ENCODE data around the gene NUP50. TPM values are rescaled to one million over a fixed set of nuclear protein-coding genes. Genes with fewer than 3 reads are reported as not detected.

NUP50 gene
- polyA plus RNA-seq, 4 donors = 45.0 to 61.4 (median 53.4) TPM

GRCh38 chr22:45225732-45226502 is 62.2 kb downstream of the NUP50 start:
- no peak for DNase-seq (ENCODE audit: low read depth in 4 of 4, low spot score in 2 of 4)

- no peak for DNase-seq (ENCODE audit: low read depth in 4 of 4, low spot score in 2 of 4)
Observed at GRCh38 chr22:45226503-45227186, 62.9 kb downstream of the NUP50 start.

- DNase-seq (ENCODE audit: low read depth in 4 of 4, low spot score in 2 of 4) = no peak
Observed at GRCh38 chr22:45227645-45228400, 64.1 kb downstream of the NUP50 start.

DNA sequence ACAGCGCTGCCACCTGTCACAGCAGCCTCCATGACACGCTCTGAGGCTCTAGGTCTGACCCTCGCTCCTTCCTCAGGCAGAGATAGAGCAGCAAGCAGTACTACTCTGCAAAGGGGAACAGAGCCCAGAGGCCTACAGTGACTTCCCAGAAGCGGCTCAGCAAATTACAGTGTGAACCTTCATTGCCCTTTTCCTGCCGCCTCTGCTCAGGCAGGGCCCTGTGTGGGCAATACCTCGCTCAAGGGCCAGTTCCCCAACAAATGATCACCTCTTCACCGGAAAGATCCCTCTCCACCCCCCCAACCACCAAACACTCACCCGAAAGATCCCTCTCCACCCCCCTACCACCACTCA is 64.7 kb downstream of the NUP50 start:
- DNase-seq (ENCODE audit: low read depth in 4 of 4, low spot score in 2 of 4) = no peak

- DNase-seq (ENCODE audit: low read depth in 4 of 4, low spot score in 2 of 4) = no peak
Observed at GRCh38 chr22:45229181-45229580, 65.5 kb downstream of the NUP50 start.

DNA sequence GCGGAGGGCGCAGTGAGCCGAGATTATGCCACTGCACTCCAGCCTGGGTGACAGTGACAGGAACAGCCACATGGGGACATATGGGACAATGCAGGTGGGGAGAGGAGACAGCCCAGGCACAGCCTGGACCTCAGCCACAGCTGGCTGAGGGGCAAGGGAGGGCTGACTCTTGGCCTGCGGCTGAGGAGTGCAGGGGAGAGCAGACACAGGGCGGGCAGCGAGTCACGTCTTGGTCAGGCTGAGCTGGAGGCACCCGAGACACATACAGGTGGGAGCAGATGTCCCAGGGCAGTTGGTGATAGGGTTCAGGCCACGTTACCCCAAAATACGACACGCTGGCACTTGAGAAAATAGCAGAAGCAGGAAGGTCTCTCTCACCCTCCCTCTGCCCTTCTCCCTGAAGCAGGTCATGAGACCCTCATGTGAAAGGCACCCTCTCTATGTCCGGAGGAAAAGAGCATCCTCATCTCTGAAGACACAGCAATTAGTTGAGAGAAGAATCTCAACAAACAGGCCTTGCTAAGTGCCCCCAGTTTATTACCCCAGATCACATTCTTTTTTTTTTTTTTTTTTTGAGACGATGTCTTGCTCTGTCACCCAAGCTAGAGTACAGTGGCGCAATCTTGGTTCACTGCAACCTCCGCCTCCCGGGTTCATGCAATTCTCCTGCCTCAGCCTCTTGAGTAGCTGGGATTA is 66.4 kb downstream of the NUP50 start:
- DNase-seq (ENCODE audit: low read depth in 4 of 4, low spot score in 2 of 4) = no peak

GRCh38 chr22:45231293-45231692 is 67.6 kb downstream of the NUP50 start:
- no peak for DNase-seq (ENCODE audit: low read depth in 4 of 4, low spot score in 2 of 4)

- no peak for DNase-seq (ENCODE audit: low read depth in 4 of 4, low spot score in 2 of 4)
Observed at GRCh38 chr22:45233386-45233785, 69.7 kb downstream of the NUP50 start.

GRCh38 chr22:45233827-45234226 is 70.1 kb downstream of the NUP50 start:
- DNase-seq (ENCODE audit: low read depth in 4 of 4, low spot score in 2 of 4) = no peak

DNA sequence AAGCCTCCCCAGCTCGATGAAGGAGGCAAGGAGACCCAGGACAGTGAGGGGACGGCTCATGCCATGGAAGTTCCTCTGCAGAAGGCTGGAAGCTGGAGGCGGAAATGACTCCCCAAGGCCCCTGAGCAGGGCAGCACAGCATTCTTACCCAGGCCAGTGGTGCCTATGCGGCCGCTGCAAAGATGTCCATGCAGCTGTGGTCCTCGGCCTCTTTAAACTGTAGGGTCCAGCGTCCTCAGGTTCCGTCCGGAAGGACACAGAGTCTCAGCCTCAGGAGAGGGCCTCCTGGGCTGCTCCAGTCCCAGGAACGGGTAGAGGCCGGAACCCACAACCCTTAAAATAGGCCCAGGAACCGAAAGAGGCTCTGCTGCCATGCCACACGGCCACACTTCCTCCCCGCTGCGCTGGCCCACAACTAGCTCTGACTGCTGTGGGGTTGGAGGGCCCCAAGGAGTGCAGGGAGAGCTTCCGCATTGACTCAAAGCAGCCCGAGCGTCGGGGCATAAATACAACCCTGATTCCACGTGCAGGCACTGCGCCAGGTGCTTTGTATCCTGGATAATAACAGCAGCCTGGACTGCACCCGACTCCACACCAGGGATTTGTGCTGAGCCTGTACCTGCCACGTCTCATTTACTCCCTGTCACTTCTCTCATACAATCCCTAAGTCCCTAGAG is 71.5 kb downstream of the NUP50 start:
- no peak for DNase-seq (ENCODE audit: low read depth in 4 of 4, low spot score in 2 of 4)

- no peak for DNase-seq (ENCODE audit: low read depth in 4 of 4, low spot score in 2 of 4)
Observed at GRCh38 chr22:45235851-45236342, 72.2 kb downstream of the NUP50 start.

DNA sequence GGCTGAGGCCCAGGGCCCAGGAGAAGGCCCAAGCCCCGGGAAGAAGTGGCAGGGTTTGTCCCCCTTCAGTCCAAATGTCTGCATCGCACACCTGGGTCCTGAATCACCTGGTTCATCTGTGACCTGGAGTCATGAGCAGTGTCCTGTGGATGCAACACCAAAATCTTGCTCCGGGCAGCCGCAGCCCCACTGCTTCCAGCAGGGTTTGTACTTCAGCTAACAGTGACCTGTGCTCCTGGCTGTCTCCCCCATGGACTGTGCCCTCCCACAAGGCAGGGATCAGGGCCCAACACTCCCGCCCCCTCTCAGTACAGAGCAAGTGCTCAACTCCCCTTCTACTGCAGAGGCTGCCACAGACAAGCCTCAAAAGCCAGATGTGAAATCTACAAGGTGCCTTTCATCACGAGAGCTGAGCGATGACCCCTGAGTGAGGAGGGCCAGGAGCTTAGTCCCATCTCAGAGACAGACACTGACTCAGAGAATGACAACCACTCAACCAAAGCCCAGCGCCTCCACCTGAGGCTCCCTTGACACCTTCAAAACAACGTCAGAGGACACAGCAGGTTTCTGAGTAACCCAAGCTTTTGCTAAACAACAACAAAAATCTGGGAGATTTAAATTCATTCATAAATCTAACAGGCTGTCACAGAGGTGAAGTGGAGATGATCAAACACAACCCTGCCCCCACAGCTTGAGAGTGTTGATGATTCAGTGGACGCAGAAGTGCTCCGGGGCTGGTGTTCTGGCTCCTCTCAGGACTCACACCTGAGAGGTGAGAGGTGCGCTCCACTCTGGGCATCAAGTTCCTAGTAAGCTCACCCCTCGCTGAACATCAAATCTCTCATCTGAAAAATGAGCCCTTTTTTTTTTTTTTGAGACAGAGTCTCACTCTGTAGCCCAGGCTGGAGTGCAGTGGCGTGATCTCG is 73.6 kb downstream of the NUP50 start:
- no peak for DNase-seq (ENCODE audit: low read depth in 4 of 4, low spot score in 2 of 4)

Other genes with a start within 250 kb of the NUP50 start
- 1 to 10 TPM; 3.6 to 8.9 (median 6.2) TPM for gene PHF21B, start 153.9 kb upstream of the NUP50 start, polyA plus RNA-seq (ENCODE audit: insufficient read length in 4 of 4)
- gene KIAA0930, start 77.0 kb downstream of the NUP50 start, polyA plus RNA-seq (ENCODE audit: insufficient read length in 4 of 4) = 10 to 100 TPM; 15.7 to 23.3 (median 22.2) TPM
- gene UPK3A, start 121.0 kb downstream of the NUP50 start, polyA plus RNA-seq (ENCODE audit: insufficient read length in 4 of 4) = 1 to 10 TPM in 3 of 4 donors, under 1 TPM in 1; 0.93 to 2.7 (median 2.4) TPM
- 10 to 100 TPM; 13.4 to 51.3 (median 28.3) TPM for gene FAM118A, start 146.0 kb downstream of the NUP50 start, polyA plus RNA-seq (ENCODE audit: insufficient read length in 4 of 4)
- gene SMC1B, start 249.7 kb downstream of the NUP50 start, polyA plus RNA-seq (ENCODE audit: insufficient read length in 4 of 4) = under 1 TPM; 0.17 to 0.33 (median 0.25) TPM
- gene RIBC2, start 249.8 kb downstream of the NUP50 start, polyA plus RNA-seq (ENCODE audit: insufficient read length in 4 of 4) = 1 to 10 TPM; 6.6 to 8.6 (median 7.8) TPM

All from left renal cortex interstitium (tissue), 4 donors.